HepG2 (cell line): Measurements from ENCODE around the gene CS. TPM values are rescaled to one million over a fixed set of nuclear protein-coding genes. Genes with fewer than 3 reads are reported as not detected.

Experiments used
- ARID4A ChIP-seq: sonication (generic); formaldehyde crosslinking; IDR thresholded peaks from 2 replicates; pipeline ENCODE4 v1.5.0; 2020; ENCODE audit warnings: mild to moderate bottlenecking, missing genetic modification reagents, borderline replicate concordance
- ATF7 ChIP-seq, 2 experiments: fragments of 450-650 bp in 1 of 2; sonication (generic) in 1 of 2; formaldehyde crosslinking in 1 of 2; IDR thresholded peaks; 2 replicates each; pipeline versions ENCODE4 v1.4.0 to v1.6.1; 2016 to 2020; ENCODE audit warnings: antibody characterized with exemption in 1 of 2, mild to moderate bottlenecking in 1 of 2, missing genetic modification reagents in 1 of 2
- CHD2 ChIP-seq: IDR thresholded peaks from 2 replicates; pipeline ENCODE4 v1.6.1; 2011; ENCODE audit warnings: low read depth, low read length, improper control_type of control experiment
- ERF ChIP-seq: IDR thresholded peaks from 2 replicates; pipeline ENCODE4 v1.6.1; 2018; ENCODE audit warnings: missing biosample characterization, missing genetic modification reagents
- FOXK1 ChIP-seq: sonication (generic); formaldehyde crosslinking; IDR thresholded peaks from 2 replicates; pipeline ENCODE4 v1.4.0; 2020; ENCODE audit warnings: low read depth, missing genetic modification reagents, borderline replicate concordance
- GABPB1 ChIP-seq: IDR thresholded peaks from 2 replicates; pipeline ENCODE4 v1.6.1; 2016; ENCODE audit warnings: mild to moderate bottlenecking, missing genetic modification reagents, moderate library complexity, missing compliant biosample characterization
- GATAD2A ChIP-seq: IDR thresholded peaks from 2 replicates; pipeline ENCODE4 v1.6.1; 2016
- HOXD1 ChIP-seq: sonication (generic); formaldehyde crosslinking; IDR thresholded peaks from 2 replicates; pipeline ENCODE4 v1.5.0; 2020; ENCODE audit warnings: missing genetic modification reagents
- KLF16 ChIP-seq, 2 experiments: sonication (generic) in 1 of 2; formaldehyde crosslinking in 1 of 2; IDR thresholded peaks; 2 replicates each; pipeline versions ENCODE4 v1.6.1 to v1.8.0; 2016 to 2023; ENCODE audit warnings: missing genetic modification reagents in 2 of 2, missing compliant biosample characterization in 1 of 2
- MAFG ChIP-seq: sonication (generic); formaldehyde crosslinking; IDR thresholded peaks from 2 replicates; pipeline ENCODE4 v1.5.1; 2020; ENCODE audit warnings: mild to moderate bottlenecking, missing genetic modification reagents
- PAX8 ChIP-seq: sonication (generic); formaldehyde crosslinking; IDR thresholded peaks from 2 replicates; pipeline ENCODE4 v1.8.0; 2022; ENCODE audit warnings: mild to moderate bottlenecking, missing genetic modification reagents, borderline replicate concordance
- RXRA ChIP-seq: sonication (generic); formaldehyde crosslinking; IDR thresholded peaks from 2 replicates; pipeline ENCODE4 v1.5.1; 2020; ENCODE audit warnings: missing genetic modification reagents
- SALL1 ChIP-seq: sonication (generic); formaldehyde crosslinking; IDR thresholded peaks from 2 replicates; pipeline ENCODE4 v1.8.0; 2022; ENCODE audit warnings: mild to moderate bottlenecking, missing genetic modification reagents
- SOX6 ChIP-seq, 2 experiments: fragments of 450-650 bp in 1 of 2; sonication (generic) in 1 of 2; formaldehyde crosslinking in 1 of 2; IDR thresholded peaks; 2 replicates each; pipeline versions ENCODE4 v1.4.0 to v1.6.1; 2017 to 2020; ENCODE audit warnings: antibody characterized with exemption in 1 of 2, mild to moderate bottlenecking in 1 of 2, missing genetic modification reagents in 1 of 2
- STAG1 ChIP-seq: sonication (generic); formaldehyde crosslinking; IDR thresholded peaks from 2 replicates; pipeline ENCODE4 v1.4.0; 2020; ENCODE audit warnings: missing genetic modification reagents
- TARDBP ChIP-seq: sonication (generic); formaldehyde crosslinking; IDR thresholded peaks from 2 replicates; pipeline ENCODE4 v1.8.0; 2022; ENCODE audit warnings: mild to moderate bottlenecking, missing genetic modification reagents
- YEATS2 ChIP-seq: sonication (generic); formaldehyde crosslinking; IDR thresholded peaks from 2 replicates; pipeline ENCODE4 v1.4.0; 2020; ENCODE audit warnings: missing genetic modification reagents, borderline replicate concordance
- ZBTB25 ChIP-seq: IDR thresholded peaks from 2 replicates; pipeline ENCODE4 v1.6.1; 2018; ENCODE audit warnings: missing genetic modification reagents
- ZNF136 ChIP-seq: sonication (generic); formaldehyde crosslinking; IDR thresholded peaks from 2 replicates; pipeline ENCODE4 v1.8.1; 2022; ENCODE audit warnings: low read depth, mild to moderate bottlenecking, moderate library complexity, missing genetic modification reagents
- ZNF34 ChIP-seq: sonication (generic); formaldehyde crosslinking; IDR thresholded peaks from 2 replicates; pipeline ENCODE4 v1.4.0; 2020; ENCODE audit warnings: mild to moderate bottlenecking, missing genetic modification reagents, borderline replicate concordance
- ZNF556 ChIP-seq: sonication (generic); formaldehyde crosslinking; IDR thresholded peaks from 2 replicates; pipeline ENCODE4 v1.4.0; 2020; ENCODE audit warnings: mild to moderate bottlenecking, missing genetic modification reagents, borderline replicate concordance
- ZNF572 ChIP-seq: sonication (generic); formaldehyde crosslinking; IDR thresholded peaks from 2 replicates; pipeline ENCODE4 v1.5.1; 2020; ENCODE audit warnings: mild to moderate bottlenecking, missing genetic modification reagents
- ZNF619 ChIP-seq: sonication (generic); formaldehyde crosslinking; IDR thresholded peaks from 2 replicates; pipeline ENCODE4 v1.4.0; 2020; ENCODE audit warnings: mild to moderate bottlenecking, missing genetic modification reagents
- ZNF724P ChIP-seq: sonication (generic); formaldehyde crosslinking; IDR thresholded peaks from 2 replicates; pipeline ENCODE4 v1.8.0; 2022; ENCODE audit warnings: missing genetic modification reagents, borderline replicate concordance
- ZNF749 ChIP-seq: sonication (generic); formaldehyde crosslinking; IDR thresholded peaks from 2 replicates; pipeline ENCODE4 v1.8.0; 2022; ENCODE audit warnings: mild to moderate bottlenecking, missing genetic modification reagents, moderate library complexity, borderline replicate concordance
- ZSCAN31 ChIP-seq: sonication (generic); formaldehyde crosslinking; IDR thresholded peaks from 2 replicates; pipeline ENCODE4 v1.5.0; 2020; ENCODE audit warnings: low read depth, mild to moderate bottlenecking, missing genetic modification reagents
- polyA plus RNA-seq, 8 experiments: library from polyadenylated mRNA; depleted of rRNA in 3 of 8; stranded (reverse) in 7 of 8; unstranded in 1 of 8; fragments of >200 nt; fragmentation: Illumina TruSeq in 4 of 8; extraction: Trizol in 4 of 8; gene quantifications; 2 replicates each; pipeline versions ENCODE4 v1.2.1 to v1.2.3, GENCODE V29; 2011 to 2016; ENCODE audit warnings: low read depth in 4 of 8, missing spikeins in 1 of 8, mixed read lengths in 1 of 8; ENCODE audit not compliant: insufficient read depth in 1 of 8
- total RNA-seq, 5 experiments: library from RNA; depleted of rRNA; stranded (reverse); fragments of >200 nt; fragmentation: Illumina TruSeq; extraction: Trizol; gene quantifications; 2 replicates each; pipeline ENCODE4 v1.2.3, GENCODE V29; 2016; ENCODE audit warnings: low read depth in 1 of 5

CS gene
- total and polyA plus RNA-seq, 2 of the 13 experiments (the other 11 are each of a cell fraction or from before 2014, with no cell fraction given) = 173 to 175 TPM

- TF ChIP-seq ZNF619 (no peak), ZNF572 (CRISPR knock-in tag) (0 out of 2 replicates have a peak, but pooled peaks have one; percentile 56), ARID4A (CRISPR knock-in tag) (peak; percentile 80; the same call in 1 of the 2 replicates), KLF16 (CRISPR knock-in tag; IDR thresholded peaks at IDR 0.05) (peak in 1 of 2 experiments; percentile 77; a peak in 2 of 4 replicates), PAX8 (CRISPR knock-in tag) (no peak), SALL1 (CRISPR knock-in tag) (peak; percentile 84), ERF (peak; percentile 66), ZNF34 (CRISPR knock-in tag) (0 out of 2 replicates have a peak, but pooled peaks have one; percentile 41), YEATS2 (CRISPR knock-in tag) (peak; percentile 88), MAFG (CRISPR knock-in tag) (no peak), ZNF724P (peak; percentile 43; the same call in 1 of the 2 replicates), SOX6 (IDR thresholded peaks at IDR 0.05) (no peak), SOX6 (CRISPR knock-in tag; IDR thresholded peaks at IDR 0.05) (peak; percentile 44; the same call in 1 of the 2 replicates), ZNF749 (no peak), RXRA (CRISPR knock-in tag) (0 out of 2 replicates have a peak, but pooled peaks have one; percentile 37), STAG1 (peak; percentile 45), TARDBP (CRISPR knock-in tag) (peak; percentile 64; the same call in 1 of the 2 replicates), ATF7 (IDR thresholded peaks at IDR 0.05) (no peak), ATF7 (CRISPR knock-in tag; IDR thresholded peaks at IDR 0.05) (no peak), CHD2 (no peak), ZBTB25 (peak; percentile 60; the same call in 1 of the 2 replicates), GABPB1 (CRISPR knock-in tag) (peak; percentile 97), HOXD1 (0 out of 2 replicates have a peak, but pooled peaks have one; percentile 59), ZNF136 (CRISPR knock-in tag) (0 out of 2 replicates have a peak, but pooled peaks have one; percentile 20), ZNF556 (CRISPR knock-in tag) (peak; percentile 54; the same call in 1 of the 2 replicates), ZSCAN31 (CRISPR knock-in tag) (peak; percentile 60; the same call in 1 of the 2 replicates), FOXK1 (peak; percentile 54), GATAD2A (CRISPR knock-in tag) (peak; percentile 31; the same call in 1 of the 2 replicates)
Measured at GRCh38 chr12:56224102-56224701, 75.9 kb downstream of the CS start, which contains the start of gene NABP2 (continued).
